Measurements from ENCODE around the gene ALDOB.
"Not testable (repeated sequence)": the region's sequence is repeated elsewhere in the genome, so short reads cannot be mapped to it uniquely, and the experiment has no call there.

ALDOB gene

GRCh38 chr9:101387871-101388506 is 47.6 kb downstream of the ALDOB start:
- DNase-seq, result no peak

DNA sequence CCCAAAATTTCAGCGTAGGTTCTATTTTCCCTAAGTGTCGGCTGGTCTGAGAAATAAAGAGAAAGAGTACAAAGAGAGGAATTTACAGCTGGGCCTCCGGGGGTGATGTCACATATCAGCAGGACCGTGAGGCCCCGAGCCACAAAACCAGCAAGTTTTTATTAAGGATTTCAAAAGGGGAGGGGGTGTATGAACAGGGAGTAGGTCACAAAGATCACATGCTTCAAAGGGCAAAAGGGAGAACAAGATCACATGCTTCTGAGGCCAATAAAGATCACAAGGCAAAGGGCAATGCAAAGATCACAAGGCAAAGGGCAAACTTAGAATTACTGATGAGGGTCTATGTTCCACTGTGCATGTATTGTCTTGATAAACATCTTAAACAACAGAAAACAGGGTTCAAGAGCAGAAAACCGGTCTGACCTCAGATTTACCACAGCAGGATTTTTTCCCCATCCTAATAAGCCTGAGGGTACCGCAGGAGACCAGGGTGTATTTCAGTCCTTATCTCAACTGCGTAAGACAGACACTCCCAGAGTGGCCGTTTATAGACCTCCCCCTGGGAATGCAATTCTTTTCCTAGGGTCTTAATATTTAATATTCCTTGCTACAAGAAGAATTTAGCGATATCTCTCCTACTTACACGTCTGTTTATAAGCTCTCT is 50.6 kb downstream of the ALDOB start, which contains the start of gene BAAT:
TSS of gene BAAT (minus strand) at position 134 of the 664 bp plus-strand sequence. CDS start 13,602 bp downstream, outside the sequence.
- not testable (repeated sequence) for DNase-seq

DNA sequence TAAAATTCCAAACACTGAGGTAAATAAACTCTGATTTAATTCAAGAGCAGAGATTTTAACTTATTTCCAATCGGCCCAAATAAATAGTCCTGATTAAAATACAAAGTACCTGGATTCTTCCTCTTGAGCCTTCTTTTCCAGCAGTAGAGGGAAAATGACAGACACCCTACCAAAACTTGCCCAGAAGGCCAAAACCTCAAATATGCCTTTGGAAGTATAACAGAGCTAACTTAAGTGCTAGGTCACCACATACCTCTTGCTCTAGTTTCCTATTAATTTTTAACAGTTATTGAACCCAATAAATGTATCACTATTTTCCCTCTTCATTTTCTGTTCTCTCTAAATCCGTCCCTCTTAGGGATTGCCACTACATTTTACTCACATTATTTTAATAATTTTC is 52.2 kb downstream of the ALDOB start:
- no peak for DNase-seq

DNA sequence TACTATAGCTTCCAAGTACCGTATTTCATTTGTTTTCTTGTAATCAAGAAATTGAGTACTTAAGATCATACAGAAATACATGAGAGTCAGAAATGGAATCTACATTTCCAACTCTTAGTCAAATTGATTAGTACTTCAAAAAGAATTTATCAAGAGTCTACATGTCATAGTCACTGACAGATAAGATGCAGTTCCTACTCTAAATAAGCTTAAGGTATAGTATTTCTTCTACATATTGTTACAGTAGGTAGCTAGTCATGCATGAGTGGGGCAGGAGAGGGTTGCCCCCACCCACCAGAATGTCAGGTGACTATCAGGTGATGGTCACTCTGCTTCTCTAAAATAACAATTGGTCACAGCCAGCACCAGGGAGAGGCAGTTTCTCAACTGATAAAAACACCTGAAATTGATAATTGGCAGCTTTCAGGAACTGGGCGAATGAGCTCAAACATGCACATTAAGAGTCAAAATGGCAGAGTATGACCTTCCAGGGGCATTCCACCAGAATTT is 53.7 kb downstream of the ALDOB start:
- no peak for DNase-seq

GRCh38 chr9:101381118-101381517 is 54.5 kb downstream of the ALDOB start:
- no peak for DNase-seq

DNA sequence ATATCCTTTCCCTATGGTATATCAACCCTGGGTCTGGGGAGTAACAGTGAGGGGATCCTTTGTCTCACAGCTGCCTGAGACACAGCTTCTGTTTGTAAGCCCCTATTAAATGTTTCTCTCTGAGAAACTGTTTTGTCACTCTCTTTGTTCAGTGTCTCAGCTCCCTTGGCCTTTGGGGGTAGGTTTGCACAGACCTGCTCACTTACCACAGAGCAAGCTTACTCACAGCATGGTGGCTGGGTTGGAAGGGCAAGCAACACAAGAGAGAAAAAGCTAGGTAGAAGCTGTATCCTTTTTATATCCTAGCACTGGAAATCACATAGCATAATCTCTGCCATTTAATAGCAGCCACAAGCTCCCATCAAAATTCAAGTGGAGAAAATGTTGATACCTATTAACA is 55.3 kb downstream of the ALDOB start:
- no peak for DNase-seq

DNA sequence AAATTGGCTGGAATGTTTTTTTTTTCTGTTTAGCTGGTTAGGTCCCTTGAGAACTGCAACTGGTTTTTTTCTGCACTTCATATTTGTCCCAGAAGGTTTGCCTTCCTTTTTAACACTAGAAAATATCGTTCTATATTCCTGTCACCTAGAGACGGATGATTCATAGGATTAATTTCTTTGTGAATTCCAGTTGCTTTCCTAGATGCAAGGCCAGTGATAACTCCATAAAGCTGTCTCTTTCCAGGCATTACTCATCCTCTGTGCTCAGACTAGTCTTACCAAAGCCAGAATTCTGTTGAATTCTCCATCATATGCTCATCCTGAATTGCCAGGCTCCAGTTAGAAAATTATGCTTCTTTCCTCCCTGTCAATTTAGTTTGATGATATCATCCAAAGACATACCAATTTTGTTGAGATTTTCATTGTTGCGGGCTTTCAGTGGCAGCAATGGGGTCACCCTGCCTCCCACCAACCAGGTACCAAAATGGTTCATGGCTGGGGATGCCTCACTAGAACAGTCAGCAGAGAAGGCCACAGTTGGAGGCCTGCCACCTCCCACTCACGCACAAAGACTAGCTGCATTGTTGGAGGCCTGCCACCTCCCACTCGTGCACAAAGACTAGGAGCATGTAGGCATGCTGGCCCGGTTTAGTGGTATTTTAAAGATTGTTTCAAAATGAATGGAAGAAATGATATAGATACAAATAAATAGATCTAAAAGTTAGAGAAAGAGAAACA is 59.3 kb downstream of the ALDOB start:
- DNase-seq, result no peak

- no peak for DNase-seq
Observed at GRCh38 chr9:101375546-101375945, 60.0 kb downstream of the ALDOB start.

DNA sequence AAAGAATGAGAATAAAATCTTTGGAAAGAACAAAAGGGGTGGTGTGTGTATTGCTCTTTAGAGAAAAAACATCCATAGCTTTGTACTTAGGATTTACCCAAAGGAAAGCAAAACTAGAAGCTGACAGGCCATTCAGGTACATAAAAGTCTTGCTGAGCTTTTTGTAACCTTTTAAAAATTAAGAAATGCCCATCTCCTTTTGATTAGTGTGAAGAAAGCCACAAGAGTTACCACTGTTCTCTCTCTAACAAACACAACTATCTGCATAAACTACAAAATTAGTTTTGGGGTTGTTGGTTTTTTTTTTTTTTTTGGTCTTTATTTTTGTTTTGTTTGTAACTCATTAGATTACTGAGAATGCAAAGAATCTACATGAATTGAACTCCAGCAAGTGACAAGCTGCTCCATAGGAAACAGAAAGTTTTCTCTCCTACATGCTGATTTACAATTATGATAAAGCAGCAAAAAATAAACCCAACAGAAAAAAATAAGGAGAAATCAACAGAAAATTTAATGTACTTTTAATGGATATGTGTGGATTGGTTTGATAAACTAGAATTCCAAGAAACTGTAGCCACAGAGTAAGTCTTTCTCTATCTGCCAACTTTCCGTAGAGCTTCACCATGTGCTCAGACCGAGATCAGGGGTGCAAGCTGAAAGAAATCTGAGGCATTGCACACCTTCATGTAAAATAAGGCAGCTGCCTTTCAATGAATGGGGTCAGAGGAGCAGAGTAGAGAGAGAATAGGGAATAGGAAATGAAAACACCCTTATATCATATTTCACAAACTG is 63.1 kb downstream of the ALDOB start:
- DNase-seq, result no peak

DNA sequence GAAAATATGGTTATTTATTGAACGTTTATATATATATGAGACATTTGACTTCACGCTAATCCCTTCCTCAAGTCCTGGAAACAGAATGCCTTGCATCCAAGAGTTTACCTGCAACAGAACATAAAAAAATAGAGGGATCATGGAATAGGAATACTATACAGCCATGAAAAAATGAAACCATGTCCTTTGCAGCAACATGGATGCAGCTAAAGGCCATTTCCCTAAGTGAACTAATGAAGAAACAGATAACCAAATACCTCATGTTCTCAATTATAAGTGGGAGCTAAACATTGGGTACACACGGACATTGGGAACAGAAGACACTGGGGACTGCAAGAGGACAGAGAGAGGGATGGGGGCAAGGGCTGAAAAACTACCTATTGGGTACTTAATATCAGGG is 63.8 kb downstream of the ALDOB start:
- DNase-seq, result no peak
